Activated T-helper 17 cell treated with anti-CD3 and anti-CD28 coated beads, Interleukin-2, amount 50 U/mL, for 72 hours (primary cell): ENCODE measurements around the gene FEM1B. TPM values are rescaled to one million over a fixed set of nuclear protein-coding genes. Genes with fewer than 3 reads are reported as not detected.

Experiments used
- ATAC-seq: fragments of 150-1000 bp; cut with Tn5 transposase; replicated peaks from 2 replicates; pipeline ENCODE4 v1.10.0; 2021; ENCODE audit warnings: mild to moderate bottlenecking, moderate library complexity
- H3K27ac Mint-ChIP-seq: one replicate; pipeline ENCODE4 v1.8.0; 2022; ENCODE audit warnings: mixed read lengths
- H3K27me3 Mint-ChIP-seq: one replicate; pipeline ENCODE4 v1.8.0; 2022; ENCODE audit warnings: mixed read lengths
- H3K36me3 Mint-ChIP-seq: one replicate; pipeline ENCODE4 v1.8.0; 2022; ENCODE audit warnings: low read depth, mild to moderate bottlenecking, mixed read lengths
- H3K4me1 Mint-ChIP-seq: one replicate; pipeline ENCODE4 v1.8.0; 2022; ENCODE audit warnings: mixed read lengths
- H3K4me3 Mint-ChIP-seq: one replicate; pipeline ENCODE4 v1.8.0; 2022; ENCODE audit warnings: mild to moderate bottlenecking, mixed read lengths
- H3K9me3 Mint-ChIP-seq: one replicate; pipeline ENCODE4 v1.8.0; 2022; ENCODE audit warnings: mixed read lengths
- total RNA-seq, 2 donors: library from RNA; stranded (reverse); gene quantifications; one replicate each; pipeline ENCODE4 v1.2.3, GENCODE V29; 2022

The FEM1B gene
- total RNA-seq, 2 donors from 2014 or later, result 35.1 to 43.6 TPM

- no peaks in the 10 kb centered on the region for H3K27me3 Mint-ChIP-seq
- H3K9me3 Mint-ChIP-seq, result no peaks in the 10 kb centered on the region
- H3K27ac Mint-ChIP-seq, result peak overlapping the region; percentile 87
- no peak for ATAC-seq
- peaks cover 44% of the 10 kb centered on the region for H3K4me1 Mint-ChIP-seq
- H3K4me3 Mint-ChIP-seq, result peak overlapping the region; percentile 42
- H3K36me3 Mint-ChIP-seq, result peaks cover 79% of the 10 kb centered on the region
Observed at GRCh38 chr15:68286256-68286655, 8.7 kb downstream of the FEM1B start.

- Mint-ChIP-seq H3K9me3 (no peaks in the 10 kb centered on the region), H3K4me3 (no peak overlapping the region), H3K4me1 (peaks cover 38% of the 10 kb centered on the region), H3K27ac (peak overlapping the region; percentile 23), H3K36me3 (peaks cover 84% of the 10 kb centered on the region), H3K27me3 (no peaks in the 10 kb centered on the region)
- ATAC-seq, result no peak
Observed at GRCh38 chr15:68289057-68289456, 11.5 kb downstream of the FEM1B start.

GRCh38 chr15:68289621-68290352, 12.2 kb downstream of the FEM1B start:
- Mint-ChIP-seq H3K4me3 (no peak overlapping the region), H3K27me3 (no peaks in the 10 kb centered on the region), H3K4me1 (peaks cover 34% of the 10 kb centered on the region), H3K9me3 (no peaks in the 10 kb centered on the region), H3K27ac (no peak overlapping the region), H3K36me3 (peaks cover 80% of the 10 kb centered on the region)
- no peak for ATAC-seq

- Mint-ChIP-seq H3K4me3 (no peak overlapping the region), H3K27me3 (no peaks in the 10 kb centered on the region), H3K36me3 (peaks cover 71% of the 10 kb centered on the region), H3K9me3 (no peaks in the 10 kb centered on the region), H3K27ac (no peak overlapping the region), H3K4me1 (peaks cover 26% of the 10 kb centered on the region)
- no peak for ATAC-seq
Observed at GRCh38 chr15:68290715-68291114, 13.2 kb downstream of the FEM1B start.

- Mint-ChIP-seq H3K27ac (no peak overlapping the region), H3K9me3 (no peaks in the 10 kb centered on the region), H3K27me3 (no peaks in the 10 kb centered on the region), H3K4me3 (no peak overlapping the region), H3K36me3 (peaks cover 67% of the 10 kb centered on the region), H3K4me1 (peaks cover 15% of the 10 kb centered on the region)
- ATAC-seq, result peak; percentile 29
Observed at GRCh38 chr15:68292157-68292781, 14.7 kb downstream of the FEM1B start.

GRCh38 chr15:68292967-68293366, 15.4 kb downstream of the FEM1B start:
- Mint-ChIP-seq H3K27me3 (no peaks in the 10 kb centered on the region), H3K9me3 (no peaks in the 10 kb centered on the region), H3K27ac (no peak overlapping the region), H3K36me3 (peaks cover 60% of the 10 kb centered on the region), H3K4me1 (peaks cover 12% of the 10 kb centered on the region), H3K4me3 (no peak overlapping the region)
- peak; percentile 80 for ATAC-seq

GRCh38 chr15:68295014-68295805, 17.7 kb downstream of the FEM1B start:
- H3K4me1 Mint-ChIP-seq, result peaks cover 15% of the 10 kb centered on the region
- no peaks in the 10 kb centered on the region for H3K9me3 Mint-ChIP-seq
- no peaks in the 10 kb centered on the region for H3K27me3 Mint-ChIP-seq
- no peak for ATAC-seq
- H3K4me3 Mint-ChIP-seq, result no peak overlapping the region
- peaks cover 39% of the 10 kb centered on the region for H3K36me3 Mint-ChIP-seq
- H3K27ac Mint-ChIP-seq, result no peak overlapping the region

- H3K4me3 Mint-ChIP-seq, result peak overlapping the region; percentile 65
- no peaks in the 10 kb centered on the region for H3K27me3 Mint-ChIP-seq
- peaks cover 5% of the 10 kb centered on the region for H3K4me1 Mint-ChIP-seq
- no peak for ATAC-seq
- peaks cover 22% of the 10 kb centered on the region for H3K36me3 Mint-ChIP-seq
- peak overlapping the region; percentile 62 for H3K27ac Mint-ChIP-seq
- H3K9me3 Mint-ChIP-seq, result no peaks in the 10 kb centered on the region
Observed at GRCh38 chr15:68298336-68298735, 20.8 kb downstream of the FEM1B start.

GRCh38 chr15:68298882-68299381, 21.4 kb downstream of the FEM1B start:
- Mint-ChIP-seq H3K4me3 (peak overlapping the region; percentile 65), H3K27ac (peak overlapping the region; percentile 62), H3K4me1 (peaks cover 5% of the 10 kb centered on the region), H3K36me3 (peaks cover 16% of the 10 kb centered on the region), H3K9me3 (no peaks in the 10 kb centered on the region), H3K27me3 (no peaks in the 10 kb centered on the region)
- ATAC-seq, result peak; percentile 84

- Mint-ChIP-seq H3K36me3 (peaks cover 12% of the 10 kb centered on the region), H3K27me3 (no peaks in the 10 kb centered on the region), H3K9me3 (no peaks in the 10 kb centered on the region), H3K4me3 (peak overlapping the region; percentile 65), H3K4me1 (peaks cover 5% of the 10 kb centered on the region), H3K27ac (peak overlapping the region; percentile 62)
- ATAC-seq, result peak; percentile 27
Observed at GRCh38 chr15:68299436-68299835, 21.9 kb downstream of the FEM1B start.

- Mint-ChIP-seq H3K27ac (peak overlapping the region; percentile 62), H3K27me3 (no peaks in the 10 kb centered on the region)
Observed at GRCh38 chr15:68300115-68300940, 22.8 kb downstream of the FEM1B start.

GRCh38 chr15:68301301-68301700, 23.8 kb downstream of the FEM1B start:
- Mint-ChIP-seq H3K27ac (no peak overlapping the region), H3K4me3 (no peak overlapping the region), H3K36me3 (peaks cover 9% of the 10 kb centered on the region), H3K9me3 (no peaks in the 10 kb centered on the region), H3K27me3 (no peaks in the 10 kb centered on the region), H3K4me1 (peaks cover 7% of the 10 kb centered on the region)
- ATAC-seq, result no peak

More at GRCh38 chr15:68300115-68300940, 22.8 kb downstream of the FEM1B start:
- H3K9me3 Mint-ChIP-seq, result no peaks in the 10 kb centered on the region
- ATAC-seq, result no peak
- peaks cover 12% of the 10 kb centered on the region for H3K36me3 Mint-ChIP-seq
- peak overlapping the region; percentile 65 for H3K4me3 Mint-ChIP-seq
- peaks cover 5% of the 10 kb centered on the region for H3K4me1 Mint-ChIP-seq

- no peak overlapping the region for H3K27ac Mint-ChIP-seq
- no peak overlapping the region for H3K4me3 Mint-ChIP-seq
- ATAC-seq, result no peak
- H3K36me3 Mint-ChIP-seq, result no peaks in the 10 kb centered on the region
- H3K9me3 Mint-ChIP-seq, result no peaks in the 10 kb centered on the region
- H3K4me1 Mint-ChIP-seq, result peaks cover 15% of the 10 kb centered on the region
- no peaks in the 10 kb centered on the region for H3K27me3 Mint-ChIP-seq
Observed at GRCh38 chr15:68302729-68303128, 25.2 kb downstream of the FEM1B start.

GRCh38 chr15:68303134-68303533, 25.6 kb downstream of the FEM1B start:
- H3K27me3 Mint-ChIP-seq, result no peaks in the 10 kb centered on the region
- H3K36me3 Mint-ChIP-seq, result no peaks in the 10 kb centered on the region
- no peak for ATAC-seq
- no peak overlapping the region for H3K27ac Mint-ChIP-seq
- H3K9me3 Mint-ChIP-seq, result no peaks in the 10 kb centered on the region
- H3K4me1 Mint-ChIP-seq, result peaks cover 15% of the 10 kb centered on the region
- H3K4me3 Mint-ChIP-seq, result no peak overlapping the region
